ENCODE data around the gene DOCK2.

DOCK2 gene

DNA sequence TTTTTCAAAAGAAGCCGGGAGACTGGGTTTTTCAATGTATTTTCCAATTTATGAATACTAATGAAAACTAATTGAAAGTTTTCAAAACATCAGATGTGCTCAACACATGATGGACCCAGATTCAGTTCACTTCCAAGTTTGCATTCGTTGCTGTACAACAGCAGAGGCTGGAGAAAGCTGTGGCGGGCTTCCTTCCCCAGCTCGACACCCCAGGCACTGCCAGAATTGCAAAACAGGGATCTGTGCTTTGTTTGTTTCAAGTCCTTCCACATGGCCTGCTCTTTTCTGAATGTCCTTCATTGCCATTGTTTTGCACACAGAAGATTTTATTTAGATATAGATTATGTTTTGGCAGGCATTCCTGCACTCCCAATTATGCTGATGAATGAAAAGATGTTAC, 373.5 kb downstream of the DOCK2 start:
- no peak for DNase-seq

DNA sequence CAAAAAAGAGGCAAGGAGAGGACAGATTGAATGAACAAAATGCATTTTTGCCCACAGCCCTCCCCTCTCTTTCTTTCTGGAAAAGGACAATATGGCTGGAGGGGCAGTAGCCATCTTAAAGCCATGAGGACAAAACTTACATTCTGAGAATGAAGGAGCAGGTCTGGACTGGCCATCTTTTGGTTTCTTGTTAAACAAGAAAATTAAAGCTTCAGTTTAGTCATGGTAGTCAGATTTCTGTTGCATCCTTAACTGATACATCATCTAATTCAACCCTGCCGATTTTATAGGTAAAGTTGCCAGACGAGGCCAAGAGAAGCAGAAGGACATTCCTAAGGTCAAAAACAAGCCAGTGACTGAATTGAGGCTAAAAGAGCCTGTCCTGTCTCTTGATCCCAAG, 374.7 kb downstream of the DOCK2 start:
- no peak for DNase-seq

DNA sequence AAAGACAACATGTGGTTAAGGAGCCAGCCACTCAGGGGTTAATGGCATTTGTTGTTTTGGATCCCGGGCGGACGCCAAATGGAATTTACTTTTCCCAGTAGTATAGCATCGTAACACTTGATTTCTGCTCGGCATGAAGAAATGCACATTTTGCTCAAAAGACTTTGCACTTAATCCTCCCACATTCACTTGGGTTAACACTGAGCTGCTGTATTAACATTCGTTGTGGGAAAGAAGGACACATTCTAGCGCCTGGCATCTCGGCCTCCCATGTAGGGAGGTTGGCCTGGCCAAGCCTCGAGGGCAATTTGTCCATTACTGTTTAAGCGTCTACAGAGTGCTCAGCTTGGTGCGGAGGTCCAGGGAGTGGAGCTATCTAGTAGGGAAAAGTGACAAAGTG, 375.5 kb downstream of the DOCK2 start:
- DNase-seq = no peak

DNA sequence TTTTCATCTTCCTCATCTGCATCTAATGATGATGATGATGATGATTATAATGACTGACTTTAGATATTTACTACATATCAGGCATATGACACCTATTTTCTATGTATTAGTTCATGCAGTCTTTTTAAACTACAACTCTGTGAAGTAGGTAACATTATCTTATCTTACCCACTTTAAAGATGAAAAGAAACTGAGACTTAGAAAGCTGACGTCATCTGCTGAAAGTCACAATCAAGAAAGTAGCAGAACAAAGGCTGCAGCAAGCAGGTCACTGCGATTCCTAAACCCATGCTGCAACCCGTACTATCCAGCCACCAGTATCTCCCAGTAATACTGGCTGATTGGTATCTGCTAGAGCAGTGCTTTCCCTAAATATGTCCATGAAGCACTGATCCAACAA, 383.3 kb downstream of the DOCK2 start:
- no peak for DNase-seq

DNA sequence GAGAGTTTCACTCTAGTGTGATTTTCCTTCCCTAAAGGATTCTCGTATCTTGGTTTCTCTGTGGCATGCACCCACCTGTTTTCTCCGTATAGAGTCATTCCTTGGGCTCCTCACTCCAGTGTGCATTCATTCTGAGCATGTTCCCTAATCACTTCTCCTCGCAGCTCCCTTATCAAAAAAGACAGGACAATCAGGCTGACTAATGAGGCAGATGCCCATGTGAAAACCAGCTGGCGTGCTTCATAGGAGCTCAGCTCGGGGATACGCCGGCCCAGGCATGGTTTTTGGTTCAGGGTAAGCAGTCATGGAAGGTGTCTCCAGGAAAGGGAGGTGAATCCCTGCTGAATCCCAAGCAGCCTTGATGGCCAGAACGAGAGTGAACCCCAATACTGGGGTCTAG, 384.4 kb downstream of the DOCK2 start:
- DNase-seq = no peak

DNA sequence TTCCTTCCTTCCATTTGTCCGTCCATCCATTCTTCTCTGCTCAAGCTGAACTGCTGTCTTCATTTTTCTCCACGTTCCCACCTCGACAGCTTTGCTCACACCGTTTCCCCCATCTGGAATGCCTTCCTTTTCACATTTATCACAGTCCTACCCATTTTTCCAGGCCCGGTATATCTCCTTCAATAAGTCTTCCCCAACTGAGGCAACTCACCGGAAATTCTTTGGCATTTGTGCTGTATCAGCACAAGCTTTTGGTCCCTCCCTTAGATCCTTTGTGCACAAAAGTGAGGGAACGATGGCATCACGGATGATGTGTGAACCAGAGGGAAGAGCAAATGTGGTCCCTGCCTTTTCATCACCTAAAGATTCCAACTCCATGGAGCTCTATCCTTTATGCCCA, 388.8 kb downstream of the DOCK2 start:
- DNase-seq = no peak

DNA sequence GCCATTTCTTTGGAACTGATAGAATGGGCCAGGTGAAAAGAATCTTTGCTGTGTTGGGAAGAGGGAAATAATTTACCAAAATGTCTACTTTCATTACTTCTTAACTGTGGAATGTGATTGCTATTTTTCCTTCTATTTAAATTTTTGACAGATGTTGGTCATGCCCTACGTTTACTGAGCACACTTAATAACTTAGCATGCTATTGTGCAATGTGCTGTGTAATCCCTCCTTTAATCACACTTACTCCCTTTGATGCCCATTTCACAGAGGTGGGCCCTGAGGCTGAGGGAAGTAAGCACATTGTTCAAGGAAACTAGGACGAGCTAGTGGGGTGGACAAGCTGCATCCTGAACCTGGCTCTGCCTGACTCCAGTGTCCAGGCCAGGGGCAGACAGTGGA, 391.0 kb downstream of the DOCK2 start:
- DNase-seq = no peak

DNA sequence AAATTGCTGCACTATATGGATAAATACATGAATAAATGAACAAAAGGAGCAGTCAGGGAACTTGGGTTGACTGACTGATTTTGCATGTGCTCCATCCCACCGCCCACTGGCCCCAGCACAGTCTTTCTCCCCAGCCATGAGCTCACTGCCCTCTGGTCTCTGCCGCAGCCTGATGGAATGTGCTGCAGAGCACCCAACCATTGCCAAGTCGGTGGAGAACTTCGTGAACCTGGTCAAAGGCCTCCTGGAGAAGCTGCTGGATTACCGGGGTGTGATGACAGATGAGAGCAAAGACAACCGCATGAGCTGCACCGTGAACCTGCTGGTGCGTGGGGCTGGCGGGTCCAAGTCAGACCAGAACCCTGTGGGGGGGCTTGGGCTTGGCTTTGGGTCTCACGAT, 397.2 kb downstream of the DOCK2 start:
- DNase-seq = no peak

DNA sequence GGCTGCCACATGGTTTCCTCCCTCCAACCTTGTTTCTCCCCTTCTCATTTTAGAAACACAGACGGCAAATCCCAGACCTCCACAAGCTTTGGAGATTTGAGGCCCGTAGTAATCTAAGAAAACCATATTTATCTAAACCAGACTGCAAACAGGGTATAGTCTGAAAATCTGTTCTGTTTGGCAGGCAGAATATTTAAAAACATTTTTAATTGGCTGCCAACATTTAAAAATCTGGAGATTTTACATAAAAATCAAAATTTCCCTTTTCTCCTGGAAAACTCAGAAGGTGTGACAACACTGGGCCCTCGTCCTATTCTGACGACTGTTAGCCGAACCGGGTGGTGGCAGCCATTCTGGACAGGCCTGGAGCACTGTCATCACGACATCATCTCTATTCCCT, 401.2 kb downstream of the DOCK2 start:
- DNase-seq = no peak

DNA sequence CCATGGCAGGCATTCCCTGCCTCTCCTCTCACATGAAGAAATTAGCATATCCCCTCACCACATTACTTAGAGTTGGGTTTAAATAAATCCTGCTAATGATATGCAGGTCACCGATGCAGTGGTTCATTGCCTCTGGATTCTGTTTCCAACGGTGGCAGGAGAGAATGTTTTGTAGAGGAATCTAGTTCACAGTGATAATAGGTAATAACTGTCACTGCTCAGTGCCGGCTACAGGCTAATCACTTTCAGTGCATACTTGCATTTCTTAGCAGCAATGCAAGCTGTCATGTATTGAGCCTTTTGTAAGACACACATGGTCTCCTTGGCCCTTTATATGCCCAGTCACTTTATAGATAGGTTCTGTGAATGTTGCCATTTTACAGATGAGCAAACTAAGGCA, 402.8 kb downstream of the DOCK2 start:
- no peak for DNase-seq

DNA sequence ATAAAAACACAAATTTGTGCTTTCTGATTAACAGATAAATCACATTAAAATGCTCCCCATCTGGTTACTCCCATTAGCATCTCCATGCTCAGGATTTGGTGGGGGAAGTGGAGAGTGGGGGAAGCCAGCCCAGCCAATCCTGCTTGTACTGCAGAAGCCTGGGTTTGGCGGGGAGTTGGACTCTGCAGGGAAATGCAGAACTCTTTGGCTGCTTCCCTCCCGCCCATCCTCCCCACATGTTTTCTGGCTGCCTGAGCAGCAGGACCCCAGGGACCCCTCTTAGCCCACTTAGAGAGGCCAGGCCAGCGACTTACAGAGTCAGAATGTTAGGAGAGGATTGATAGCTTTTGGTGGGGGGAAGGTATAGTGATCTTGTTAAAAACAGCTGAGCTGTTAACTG, 409.2 kb downstream of the DOCK2 start:
- DNase-seq = no peak

DNA sequence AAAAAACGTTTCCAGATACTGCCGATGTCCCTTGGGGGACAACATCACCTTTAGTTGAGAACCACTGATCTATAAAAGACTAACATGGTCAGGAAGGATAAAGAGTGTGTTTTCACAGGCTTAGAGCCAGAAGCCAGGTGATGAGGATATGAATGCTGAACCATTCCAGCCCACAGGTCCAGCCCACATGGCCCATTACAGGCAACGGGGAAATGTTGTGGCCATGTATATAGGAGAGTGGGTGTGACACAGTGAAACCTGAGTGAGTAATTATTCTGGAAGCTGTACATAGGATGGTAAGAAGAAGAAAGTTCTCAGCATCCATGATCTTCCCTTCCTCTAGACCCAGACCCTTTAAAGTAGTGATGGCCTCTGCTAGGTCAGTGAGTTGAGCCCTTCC, 412.6 kb downstream of the DOCK2 start:
- no peak for DNase-seq

DNA sequence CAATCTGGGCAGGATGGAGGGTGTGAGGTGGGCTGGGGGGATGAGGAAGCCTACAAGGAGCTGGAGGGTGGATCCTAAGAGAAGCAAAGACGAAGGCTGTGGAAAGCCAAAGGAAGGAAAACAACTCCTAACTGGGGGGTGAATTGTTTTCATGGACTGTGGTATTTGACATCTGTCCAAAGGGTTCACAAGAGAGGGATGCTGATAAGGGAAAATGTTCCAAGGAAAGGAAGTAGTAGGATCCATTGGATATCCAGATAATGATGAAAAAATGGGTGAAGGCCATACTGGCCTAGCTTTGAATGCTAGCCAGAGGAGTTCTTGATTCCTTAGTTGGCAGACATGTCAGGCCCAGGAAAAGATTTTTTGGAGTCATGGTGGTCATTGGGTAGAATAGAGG, 416.8 kb downstream of the DOCK2 start:
- no peak for DNase-seq

DNA sequence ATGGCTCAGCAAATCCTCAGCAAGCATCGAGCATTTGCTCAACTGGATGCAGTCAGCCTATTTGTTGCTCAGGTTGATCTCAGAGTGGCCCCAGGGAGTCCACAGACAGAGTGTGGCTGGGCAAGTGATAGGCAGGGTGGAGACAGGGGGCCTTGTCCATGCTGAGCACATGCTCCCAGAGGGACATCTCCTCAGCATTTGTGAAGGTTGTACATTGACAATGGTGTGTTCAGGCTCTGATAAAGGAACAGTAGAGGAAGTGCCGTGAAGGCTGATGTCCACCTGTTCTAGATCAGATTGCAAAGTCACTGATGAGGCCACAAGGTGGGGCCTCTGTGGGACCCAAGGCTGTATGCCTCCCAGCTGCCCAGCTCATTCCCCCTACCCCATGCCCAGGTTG, 418.5 kb downstream of the DOCK2 start:
- DNase-seq = no peak

DNA sequence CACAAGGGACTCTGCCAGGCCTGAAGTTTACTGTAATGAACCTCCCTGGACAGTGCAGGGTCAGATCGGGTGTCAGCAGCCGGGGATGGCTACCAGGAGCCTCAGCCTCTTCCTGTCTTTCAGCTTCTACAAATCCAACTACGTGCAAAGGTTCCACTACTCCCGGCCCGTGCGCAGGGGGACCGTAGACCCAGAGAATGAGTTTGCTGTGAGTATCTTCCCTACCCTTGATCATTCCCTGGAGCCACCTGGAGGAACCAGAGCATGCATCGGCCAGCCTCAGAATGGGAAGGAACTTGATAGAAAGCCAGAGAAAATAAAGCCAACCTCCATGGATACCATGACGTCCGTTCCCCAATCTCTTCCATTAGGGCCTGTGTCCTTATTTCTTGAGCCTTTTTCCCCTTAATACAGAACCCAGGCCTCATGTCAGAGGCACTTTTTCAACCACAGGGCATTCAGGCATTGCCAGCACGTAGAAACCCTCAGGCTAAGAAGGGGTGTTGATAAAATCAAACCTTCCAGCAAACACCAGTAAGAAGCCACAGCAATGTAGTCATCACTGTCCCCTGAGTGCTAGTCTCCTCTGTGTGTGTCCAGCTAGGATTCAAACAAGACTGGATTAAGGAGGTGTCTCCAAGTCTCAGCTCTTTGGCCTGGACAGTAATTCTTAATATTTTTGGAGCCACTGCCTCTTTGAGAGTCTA, 419.6 kb downstream of the DOCK2 start:
- no peak for DNase-seq

DNA sequence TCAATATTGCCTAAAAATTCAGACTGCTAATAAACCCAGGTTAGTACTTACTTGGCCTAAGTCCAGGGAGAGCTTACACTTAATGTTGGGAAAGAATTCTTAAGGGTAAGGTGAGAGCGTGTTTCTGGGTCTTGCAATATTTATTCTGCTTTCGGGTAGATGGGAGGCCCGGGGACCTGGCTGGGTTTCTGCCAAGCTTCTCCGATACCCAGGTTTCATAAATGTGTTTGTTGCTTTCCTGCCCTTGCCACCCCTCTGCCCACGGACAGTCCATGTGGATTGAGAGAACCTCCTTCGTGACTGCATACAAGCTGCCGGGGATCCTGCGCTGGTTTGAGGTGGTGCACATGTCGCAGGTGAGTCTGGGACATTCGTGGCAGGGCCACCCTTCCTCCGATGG, 420.2 kb downstream of the DOCK2 start:
- no peak for DNase-seq

DNA sequence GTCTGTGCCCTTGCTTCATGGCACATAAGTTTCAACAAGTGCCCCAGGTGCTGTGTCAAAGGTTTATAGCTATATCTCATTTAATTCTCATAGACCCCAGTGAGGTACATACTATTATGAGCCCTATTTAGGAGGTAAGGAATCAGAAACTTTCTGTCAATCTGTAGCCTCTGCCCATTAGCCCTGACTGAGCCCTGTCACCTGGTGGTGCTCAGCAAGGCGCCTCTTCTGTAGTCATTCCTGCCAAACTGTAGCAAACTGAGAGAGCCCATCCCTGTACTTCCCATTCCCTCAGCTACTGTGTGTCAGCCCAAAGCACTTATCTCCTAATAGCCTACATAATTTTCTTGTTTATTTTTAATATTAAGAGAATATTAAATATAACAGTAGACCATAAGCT, 422.1 kb downstream of the DOCK2 start:
- DNase-seq = no peak

DNA sequence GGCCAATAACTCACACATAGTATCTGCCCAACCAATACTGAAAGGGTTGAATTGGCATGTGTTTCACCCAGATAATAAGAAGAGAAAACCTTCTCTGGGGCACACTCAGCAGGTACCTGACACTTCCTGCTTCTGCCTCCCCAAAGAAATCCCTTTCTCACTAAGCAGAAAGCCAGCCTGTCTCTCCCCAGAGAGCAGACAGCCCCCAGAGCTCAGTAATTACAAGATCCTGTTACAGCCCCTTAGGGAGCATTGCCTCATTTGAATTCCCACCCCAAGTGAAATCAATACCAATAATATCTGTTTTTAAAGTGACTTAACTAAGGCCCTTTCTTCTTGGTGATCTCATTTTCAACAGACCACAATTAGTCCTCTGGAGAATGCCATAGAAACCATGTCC, 430.1 kb downstream of the DOCK2 start:
- DNase-seq = no peak

DNA sequence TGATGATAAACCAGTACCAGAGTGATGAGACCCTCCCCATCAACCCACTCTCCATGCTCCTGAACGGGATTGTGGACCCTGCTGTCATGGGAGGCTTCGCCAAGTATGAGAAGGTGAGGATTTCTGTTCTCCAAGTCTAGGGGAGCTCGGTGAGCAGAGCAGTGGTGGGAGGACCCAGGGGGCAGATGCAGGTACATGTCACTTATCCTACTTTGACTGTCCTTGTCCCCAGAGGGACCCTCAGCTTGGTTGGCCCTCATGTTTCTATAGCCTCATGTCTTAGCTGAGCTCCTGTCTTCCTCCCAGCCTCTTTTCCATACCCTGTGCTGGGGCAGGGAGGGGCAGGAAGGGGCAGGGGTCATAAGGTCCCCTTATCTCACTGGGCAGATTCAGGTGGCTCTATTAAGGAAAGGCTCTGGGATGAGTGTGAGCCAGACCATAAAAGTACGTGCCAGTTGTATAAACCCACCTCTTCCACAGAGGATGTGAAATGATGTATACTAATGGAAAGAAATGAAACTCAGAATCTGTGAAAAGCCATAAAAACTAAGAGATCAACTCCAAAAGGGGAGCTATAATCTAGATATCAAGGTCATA, 430.6 kb downstream of the DOCK2 start:
- no peak for DNase-seq

DNA sequence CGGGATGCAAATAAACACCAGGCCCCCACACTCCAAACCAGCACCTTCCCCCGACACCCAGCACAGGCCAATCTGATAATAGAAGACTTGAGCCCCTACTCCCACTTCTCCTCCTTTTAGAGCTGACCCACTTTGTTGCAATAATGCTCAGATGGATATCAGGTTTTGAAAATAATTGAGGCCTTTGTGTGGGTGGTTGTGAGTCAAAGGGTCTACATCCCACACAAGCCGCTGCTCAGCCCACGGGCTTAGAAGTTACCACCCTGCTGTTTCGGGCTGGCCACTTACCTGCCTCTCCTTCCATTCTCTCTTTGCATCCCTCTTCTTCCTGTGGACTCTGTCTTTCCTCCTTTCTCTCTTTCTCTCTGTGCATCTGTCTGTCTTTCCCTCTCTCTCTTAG, 432.4 kb downstream of the DOCK2 start:
- DNase-seq = no peak

DNA sequence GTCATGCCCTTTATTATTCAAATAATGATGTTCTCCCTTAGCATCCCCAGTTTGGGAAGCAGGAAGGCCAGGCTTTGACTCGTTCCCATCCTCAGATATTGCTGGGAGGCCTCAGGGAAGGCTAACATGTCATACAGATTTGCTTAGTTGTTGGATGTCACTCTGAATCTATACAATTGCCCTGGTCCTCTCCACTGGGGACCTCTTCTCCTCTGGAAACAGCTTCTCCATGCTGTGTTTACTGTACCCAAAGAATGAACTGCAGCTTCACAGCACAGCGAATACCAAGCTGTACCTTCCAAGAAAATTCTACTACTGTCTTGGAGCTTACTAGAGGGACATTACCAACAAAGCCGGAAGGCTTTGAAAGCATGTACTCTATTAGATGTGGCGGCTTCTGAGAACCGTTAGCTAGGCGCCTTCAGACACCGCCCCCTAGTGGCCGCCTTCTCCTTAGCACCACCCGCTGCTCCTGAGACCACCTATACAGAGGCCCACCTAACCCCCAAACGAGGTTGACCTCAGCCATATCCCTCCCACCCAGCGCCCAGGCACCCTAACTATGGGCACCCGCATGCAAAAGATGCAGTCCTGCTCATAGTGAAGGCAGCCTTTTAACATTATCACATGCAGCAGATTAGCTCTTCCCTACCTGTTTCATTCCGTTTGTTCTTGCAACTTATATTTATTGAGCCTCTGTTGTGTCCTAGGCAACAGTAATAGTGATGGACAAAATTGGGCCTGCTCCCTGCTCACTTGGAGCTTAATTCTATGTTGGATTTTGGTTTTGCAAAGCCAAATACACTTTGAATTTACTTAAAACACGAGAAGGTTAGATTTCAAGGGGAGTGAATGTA, 433.7 kb downstream of the DOCK2 start:
- no peak for DNase-seq

DNA sequence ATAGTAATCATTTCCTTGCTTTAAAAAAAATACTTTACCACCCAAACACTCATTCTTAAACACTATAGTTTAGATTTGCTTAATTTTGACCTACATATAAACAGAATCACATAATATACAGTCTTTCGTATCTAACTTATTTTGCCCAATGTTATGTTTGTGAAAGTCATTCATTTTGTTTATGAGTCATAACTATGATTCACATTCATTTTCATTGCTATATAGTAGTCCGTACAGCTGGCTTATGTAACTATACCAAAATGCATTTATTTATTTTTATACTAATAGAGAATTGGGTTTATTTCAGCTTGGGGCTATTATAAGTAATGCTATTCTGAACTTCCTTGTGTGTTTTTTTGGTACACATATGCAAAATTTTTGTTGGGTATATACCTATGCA, 434.7 kb downstream of the DOCK2 start:
- no peak for DNase-seq

DNA sequence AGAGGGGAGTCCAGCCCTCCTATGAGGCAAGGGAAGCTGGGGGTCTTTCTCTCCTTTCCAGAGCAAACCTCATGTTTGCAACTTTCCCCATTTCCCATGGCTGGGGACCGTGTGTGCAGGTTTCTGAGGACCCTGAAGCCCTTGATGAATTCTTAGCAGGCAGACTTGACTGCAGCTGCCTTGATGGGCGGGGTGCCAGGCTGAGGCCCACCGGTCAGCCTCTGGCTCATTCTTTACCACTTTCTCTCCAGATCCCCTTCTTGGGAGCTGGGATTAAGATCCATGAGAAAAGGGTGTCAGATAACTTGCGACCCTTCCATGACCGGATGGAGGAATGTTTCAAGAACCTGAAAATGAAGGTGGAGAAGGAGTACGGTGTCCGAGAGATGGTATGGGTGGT, 438.6 kb downstream of the DOCK2 start:
- DNase-seq = no peak

DNA sequence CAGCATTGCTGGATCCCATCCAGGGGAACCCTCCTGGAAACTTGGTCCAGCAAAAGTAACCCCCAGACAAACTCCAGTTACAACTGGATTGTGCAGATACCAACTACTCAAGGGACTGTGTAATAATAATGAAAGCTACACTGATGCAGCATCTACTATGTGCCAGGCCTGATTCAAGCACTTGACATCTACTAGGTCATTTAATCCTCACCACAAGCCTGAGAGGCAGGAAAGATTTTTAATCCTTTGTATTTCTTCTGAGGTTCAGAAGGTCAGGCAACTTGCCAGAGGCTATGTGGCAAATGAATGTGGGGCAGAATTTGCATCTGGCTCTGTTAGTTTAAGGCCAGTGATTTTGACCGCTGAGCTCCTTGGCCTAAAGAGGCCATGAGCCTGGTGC, 439.1 kb downstream of the DOCK2 start:
- DNase-seq = no peak

Data from DMS153 (cell line).